H9 (cell line): ENCODE measurements around the gene MOG. TPM values are rescaled to one million over a fixed set of nuclear protein-coding genes. Genes with fewer than 3 reads are reported as not detected.

Experiments used
- DNase-seq: peaks from one replicate; pipeline ENCODE4 v3.0.0-alpha.2; 2017
- H2AFZ ChIP-seq: one replicate; pipeline ENCODE4 v1.6.1; 2013; ENCODE audit warnings: mild to moderate bottlenecking, low read length, control low read depth, moderate library complexity
- H2AK5ac ChIP-seq: 2 replicates; pipeline ENCODE4 v1.6.1; 2013; ENCODE audit warnings: low read length, control low read depth, mixed read lengths; ENCODE audit not compliant: insufficient read length
- H2BK120ac ChIP-seq: one replicate; pipeline ENCODE4 v1.6.1; 2013; ENCODE audit warnings: low read depth, mild to moderate bottlenecking, low read length, control low read depth, inconsistent platforms; ENCODE audit not compliant: poor library complexity, severe bottlenecking
- H2BK12ac ChIP-seq: 2 replicates; pipeline ENCODE4 v1.6.1; 2013; ENCODE audit warnings: low read length, control low read depth, mixed read lengths, low read depth; ENCODE audit not compliant: insufficient read length
- H2BK15ac ChIP-seq: 2 replicates; pipeline ENCODE4 v1.6.1; 2013; ENCODE audit warnings: low read depth, low read length, control low read depth
- H2BK20ac ChIP-seq: one replicate; pipeline ENCODE4 v1.6.1; 2013; ENCODE audit warnings: low read depth, mild to moderate bottlenecking, low read length, control low read depth, inconsistent platforms; ENCODE audit not compliant: poor library complexity, severe bottlenecking
- H2BK5ac ChIP-seq: 2 replicates; pipeline ENCODE4 v1.6.1; 2013; ENCODE audit warnings: low read length, control low read depth, mixed read lengths; ENCODE audit not compliant: insufficient read length
- H3K14ac ChIP-seq: 2 replicates; pipeline ENCODE4 v1.6.1; 2013; ENCODE audit warnings: low read length, control low read depth; ENCODE audit not compliant: insufficient read depth
- H3K18ac ChIP-seq: 2 replicates; pipeline ENCODE4 v1.6.1; 2013; ENCODE audit warnings: low read depth, mild to moderate bottlenecking, mixed read lengths, low read length, control low read depth; ENCODE audit not compliant: insufficient read length
- H3K23ac ChIP-seq: 2 replicates; pipeline ENCODE4 v1.6.1; 2013; ENCODE audit warnings: low read length, control low read depth, mixed read lengths, low read depth; ENCODE audit not compliant: insufficient read length
- H3K23me2 ChIP-seq: 2 replicates; pipeline ENCODE4 v1.6.1; 2013; ENCODE audit warnings: low read depth, mild to moderate bottlenecking, mixed read lengths, low read length, control low read depth; ENCODE audit not compliant: insufficient read length, poor library complexity, severe bottlenecking
- H3K27ac ChIP-seq: 2 replicates; pipeline ENCODE4 v1.5.1; 2013; ENCODE audit warnings: low read length, control low read depth, mixed read lengths, low read depth; ENCODE audit not compliant: insufficient read length
- H3K27me3 ChIP-seq: 2 replicates; pipeline ENCODE4 v1.6.1; 2013; ENCODE audit warnings: low read length, control low read depth, inconsistent platforms; ENCODE audit not compliant: insufficient read depth
- H3K4ac ChIP-seq: 2 replicates; pipeline ENCODE4 v1.6.1; 2013; ENCODE audit warnings: low read depth, mild to moderate bottlenecking, control low read depth, inconsistent platforms, low read length, moderate library complexity
- H3K4me1 ChIP-seq: 2 replicates; pipeline ENCODE4 v1.6.1; 2013; ENCODE audit warnings: low read length, control low read depth, inconsistent platforms; ENCODE audit not compliant: insufficient read depth
- H3K4me2 ChIP-seq: 2 replicates; pipeline ENCODE4 v1.6.1; 2013; ENCODE audit warnings: low read length, control low read depth, mixed read lengths; ENCODE audit not compliant: insufficient read length, insufficient read depth
- H3K56ac ChIP-seq: 2 replicates; pipeline ENCODE4 v1.6.1; 2013; ENCODE audit warnings: low read depth, mild to moderate bottlenecking, mixed read lengths, low read length, control low read depth; ENCODE audit not compliant: insufficient read length
- H3K79me1 ChIP-seq: 2 replicates; pipeline ENCODE4 v1.6.1; 2013; ENCODE audit warnings: low read depth, mild to moderate bottlenecking, moderate library complexity, low read length, control low read depth, inconsistent platforms; ENCODE audit not compliant: insufficient read depth, poor library complexity, severe bottlenecking
- H3K79me2 ChIP-seq: 2 replicates; pipeline ENCODE4 v1.6.1; 2013; ENCODE audit warnings: low read length, control low read depth, inconsistent platforms; ENCODE audit not compliant: insufficient read depth
- H3K9ac ChIP-seq: 2 replicates; pipeline ENCODE4 v1.6.1; 2013; ENCODE audit warnings: low read length, control low read depth, mixed read lengths; ENCODE audit not compliant: insufficient read length; ENCODE audit errors: extremely low read depth
- H3K9me3 ChIP-seq: one replicate; pipeline ENCODE4 v1.6.1; 2013; ENCODE audit warnings: low read depth, low read length, inconsistent platforms; ENCODE audit not compliant: control insufficient read depth
- H3T11ph ChIP-seq: one replicate; pipeline ENCODE4 v1.6.1; 2013; ENCODE audit warnings: mild to moderate bottlenecking, low read length, control low read depth, inconsistent platforms
- H4K20me1 ChIP-seq: one replicate; pipeline ENCODE4 v1.6.1; 2013; ENCODE audit not compliant: control insufficient read depth, insufficient read length, insufficient read depth
- H4K5ac ChIP-seq: 2 replicates; pipeline ENCODE4 v1.6.1; 2013; ENCODE audit warnings: low read depth, mild to moderate bottlenecking, mixed read lengths, low read length, control low read depth; ENCODE audit not compliant: insufficient read length
- H4K8ac ChIP-seq: replicated peaks from 2 replicates; pipeline ENCODE4 v1.6.1; 2013; ENCODE audit warnings: low read length, control low read depth, mixed read lengths, low read depth; ENCODE audit not compliant: insufficient read length
- H4K91ac ChIP-seq: 2 replicates; pipeline ENCODE4 v1.6.1; 2013; ENCODE audit warnings: low read depth, mild to moderate bottlenecking, moderate library complexity, mixed read lengths, low read length, control low read depth; ENCODE audit not compliant: insufficient read length
- H3K27ac Mint-ChIP-seq, 3 experiments: 2 replicates in 2 of 3; 3 replicates in 1 of 3; pipeline ENCODE4 v1.8.0; 2020 to 2021; ENCODE audit warnings: mixed read lengths in 3 of 3, mild to moderate bottlenecking in 1 of 3, moderate library complexity in 1 of 3
- H3K27me3 Mint-ChIP-seq: 2 replicates; pipeline ENCODE4 v1.8.0; 2021; ENCODE audit warnings: low read depth, mild to moderate bottlenecking, moderate library complexity, mixed read lengths
- H3K36me3 Mint-ChIP-seq, 3 experiments: 2 replicates in 2 of 3; 3 replicates in 1 of 3; pipeline ENCODE4 v1.8.0; 2020 to 2021; ENCODE audit warnings: low read depth in 3 of 3, mixed read lengths in 3 of 3; ENCODE audit not compliant: insufficient read depth in 1 of 3
- H3K4me1 Mint-ChIP-seq, 2 experiments: 2 replicates each; pipeline ENCODE4 v1.8.0; 2020; ENCODE audit warnings: mixed read lengths in 2 of 2
- H3K4me3 Mint-ChIP-seq, 2 experiments: 2 replicates in 1 of 2; 3 replicates in 1 of 2; pipeline ENCODE4 v1.8.0; 2020 to 2021; ENCODE audit warnings: mild to moderate bottlenecking in 2 of 2, mixed read lengths in 2 of 2, moderate library complexity in 1 of 2
- H3K9me3 Mint-ChIP-seq, 2 experiments: 2 replicates in 1 of 2; 3 replicates in 1 of 2; pipeline ENCODE4 v1.8.0; 2020; ENCODE audit warnings: mild to moderate bottlenecking in 2 of 2, mixed read lengths in 2 of 2, moderate library complexity in 1 of 2
- CTCF ChIP-seq: fragments of 200-600 bp; sonication (generic); conservative IDR thresholded peaks from 3 replicates; pipeline ENCODE4 v1.8.0; 2021; ENCODE audit warnings: antibody characterized with exemption, mild to moderate bottlenecking
- WGBS: extraction: QIAGEN DNeasy Blood & Tissue Kit; methylation state at CpG from one replicate; pipeline ENCODE4 v1.1.7; 2013; ENCODE audit warnings: missing lambda C conversion rate, low lambda C conversion rate, mixed read lengths; ENCODE audit not compliant: insufficient read length; ENCODE audit errors: extremely low coverage; 5-methylcytosine and 5-hydroxymethylcytosine counted together
- total RNA-seq: library from RNA; stranded (reverse); gene quantifications from 2 replicates; pipeline ENCODE4 v1.2.1, GENCODE V29; 2021

Gene MOG
- total RNA-seq, 1 experiment from 2014 or later: 0.55 TPM

- WGBS: no CpG with 5 or more reads among the region's 2 CpGs
- no peak overlapping the region for H2BK20ac ChIP-seq
- H3K27ac Mint-ChIP-seq: no peak overlapping the region
- peaks cover 7% of the 10 kb centered on the region; the same call in 1 of the 2 replicates for H3K4me1 ChIP-seq
- no peaks in the 10 kb centered on the region; the same call in none of the 2 replicates for H3K27me3 Mint-ChIP-seq
- no peaks in the 10 kb centered on the region for H3K9me3 ChIP-seq
- H4K91ac ChIP-seq: no peak overlapping the region
- no peak for DNase-seq
- H3K9ac ChIP-seq: no peak overlapping the region
- H2AFZ ChIP-seq: no peak overlapping the region
- H2AK5ac ChIP-seq: no peak overlapping the region
- H3K23me2 ChIP-seq: peaks cover 45% of the 10 kb centered on the region
- no peaks in the 10 kb centered on the region for H3K27me3 ChIP-seq
- peak overlapping the region; percentile 88 to 92 for H3K4me3 Mint-ChIP-seq
- H3K36me3 Mint-ChIP-seq: peaks cover 2 to 37% (median 9%) of the 10 kb centered on the region in 3 experiments; a peak in 5 of 7 replicates
- no peak overlapping the region for H3K56ac ChIP-seq
- H3K23ac ChIP-seq: no peak overlapping the region
- peaks cover 73% of the 10 kb centered on the region in 2 experiments for H3K4me1 Mint-ChIP-seq
- no peak overlapping the region for H4K5ac ChIP-seq
- peak overlapping the region; percentile 90 for H3K4me2 ChIP-seq
- TF ChIP-seq CTCF: no peak
- H3K79me1 ChIP-seq: no peaks in the 10 kb centered on the region
- H2BK5ac ChIP-seq: no peak overlapping the region
- H3K79me2 ChIP-seq: peaks cover 7% of the 10 kb centered on the region; the same call in 1 of the 2 replicates
- no peak overlapping the region for H2BK120ac ChIP-seq
- H3K9me3 Mint-ChIP-seq: peaks cover 0 to 5% of the 10 kb centered on the region in 2 experiments; a peak in 2 of 5 replicates
- H2BK12ac ChIP-seq: no peak overlapping the region
- H3K18ac ChIP-seq: no peak overlapping the region
- H4K8ac ChIP-seq: no peak overlapping the region
- H2BK15ac ChIP-seq: no peak overlapping the region
- no peak overlapping the region for H3K14ac ChIP-seq
- H3T11ph ChIP-seq: no peak overlapping the region
- no peak overlapping the region for H3K4ac ChIP-seq
- no peaks in the 10 kb centered on the region for H4K20me1 ChIP-seq
- no peak overlapping the region for H3K27ac ChIP-seq
Observed at GRCh38 chr6:29629571-29629970, 27.3 kb upstream of the MOG start.
